AG04449 (cell line): Measurements from ENCODE around the gene S100A8.

Experiments used
- CTCF ChIA-PET: fragments of 350-600 bp; formaldehyde crosslinking; extraction: SDS; loops from one replicate; lab custom pipeline; 2021; ENCODE audit warnings: antibody characterized with exemption; lab: Yijun Ruan, JAX
- POLR2A ChIA-PET: fragments of 400-600, 350-600 bp; formaldehyde crosslinking; extraction: SDS; loops from one replicate; lab custom pipeline; 2020; ENCODE audit warnings: antibody characterized with exemption, inconsistent platforms; lab: Yijun Ruan, JAX
- DNase-seq: peaks from one replicate; pipeline ENCODE4 v3.0.0-alpha.2; 2010; ENCODE audit warnings: low read depth, low spot score
- H3K4me3 ChIP-seq: 2 replicates; pipeline ENCODE4 v1.5.1; 2011; ENCODE audit warnings: low read depth, mild to moderate bottlenecking, control low read depth, low read length
- CTCF ChIP-seq: IDR thresholded peaks from one replicate; pipeline ENCODE4 v1.5.1; 2011; ENCODE audit warnings: mild to moderate bottlenecking, moderate library complexity, low read length, control low read depth, inconsistent platforms; ENCODE audit not compliant: insufficient read depth; ENCODE audit errors: missing control alignments

S100A8 gene

GRCh38 chr1:153366261-153366660 is 24.6 kb downstream of the S100A8 start:
- TF ChIP-seq CTCF, result no peak
- ChIA-PET CTCF (interaction anchor here (1.7 to 1.9 kb wide), 2 partner anchors 9 to 11 kb away, joined by 4 read pairs; partner anchors contain the start of gene S100A9), POLR2A (no interaction called here)
- H3K4me3 ChIP-seq, result no peak overlapping the region
- no peak for DNase-seq

- no peak for DNase-seq
- CTCF ChIA-PET, result interaction anchor here (1.8 to 1.9 kb wide), 2 partner anchors 10 to 14 kb away, joined by 4 to 5 read pairs; no protein-coding TSS in a partner anchor
- TF ChIP-seq CTCF, result no peak
- POLR2A ChIA-PET, result no interaction called here
- H3K4me3 ChIP-seq, result no peak overlapping the region
These were observed 25.2 kb downstream of the S100A8 start for GRCh38 chr1:153365696-153366095.

GRCh38 chr1:153364766-153365666 is 25.9 kb downstream of the S100A8 start:
- CTCF ChIA-PET, result interaction anchor here (1.8 to 1.9 kb wide), 2 partner anchors 10 to 13 kb away, joined by 4 to 5 read pairs; no protein-coding TSS in a partner anchor
- TF ChIP-seq CTCF, result no peak
- POLR2A ChIA-PET, result no interaction called here

GRCh38 chr1:153364156-153364555 is 26.7 kb downstream of the S100A8 start:
- ChIA-PET POLR2A (no interaction called here), CTCF (interaction anchor here (1.8 kb wide), 1 partner anchor 12 kb away, joined by 5 read pairs; no protein-coding TSS in a partner anchor)
- H3K4me3 ChIP-seq, result no peak overlapping the region
- DNase-seq, result no peak
- TF ChIP-seq CTCF, result no peak

More at GRCh38 chr1:153364766-153365666, 25.9 kb downstream of the S100A8 start:
- H3K4me3 ChIP-seq, result no peak overlapping the region
- DNase-seq, result no peak

GRCh38 chr1:153363641-153364040 is 27.2 kb downstream of the S100A8 start:
- DNase-seq, result no peak
- ChIA-PET POLR2A (no interaction called here), CTCF (interaction anchor here (0.6 kb wide), 1 partner anchor 11 kb away, joined by 3 read pairs; no protein-coding TSS in a partner anchor)
- no peak for TF ChIP-seq CTCF
- no peak overlapping the region for H3K4me3 ChIP-seq

GRCh38 chr1:153362187-153362775 is 28.6 kb downstream of the S100A8 start:
- CTCF ChIA-PET, result interaction anchor here (0.8 to 14.9 kb wide), 2 partner anchors 10 to 129 kb away, joined by 4 to 527 read pairs; no protein-coding TSS in a partner anchor

More at GRCh38 chr1:153362187-153362775, 28.6 kb downstream of the S100A8 start:
- H3K4me3 ChIP-seq, result no peak overlapping the region
- no peak for TF ChIP-seq CTCF
- POLR2A ChIA-PET, result no interaction called here
- DNase-seq, result no peak
